ENCODE results near the gene KRT17. TPM values are rescaled to one million over a fixed set of nuclear protein-coding genes. Genes with fewer than 3 reads are reported as not detected.
"Not testable (repeated sequence)": the region's sequence is repeated elsewhere in the genome, so short reads cannot be mapped to it uniquely, and the experiment has no call there.

The KRT17 gene
- total RNA-seq, 4 donors from 2014 or later, result 1.5 TPM; not detected in 3

DNA sequence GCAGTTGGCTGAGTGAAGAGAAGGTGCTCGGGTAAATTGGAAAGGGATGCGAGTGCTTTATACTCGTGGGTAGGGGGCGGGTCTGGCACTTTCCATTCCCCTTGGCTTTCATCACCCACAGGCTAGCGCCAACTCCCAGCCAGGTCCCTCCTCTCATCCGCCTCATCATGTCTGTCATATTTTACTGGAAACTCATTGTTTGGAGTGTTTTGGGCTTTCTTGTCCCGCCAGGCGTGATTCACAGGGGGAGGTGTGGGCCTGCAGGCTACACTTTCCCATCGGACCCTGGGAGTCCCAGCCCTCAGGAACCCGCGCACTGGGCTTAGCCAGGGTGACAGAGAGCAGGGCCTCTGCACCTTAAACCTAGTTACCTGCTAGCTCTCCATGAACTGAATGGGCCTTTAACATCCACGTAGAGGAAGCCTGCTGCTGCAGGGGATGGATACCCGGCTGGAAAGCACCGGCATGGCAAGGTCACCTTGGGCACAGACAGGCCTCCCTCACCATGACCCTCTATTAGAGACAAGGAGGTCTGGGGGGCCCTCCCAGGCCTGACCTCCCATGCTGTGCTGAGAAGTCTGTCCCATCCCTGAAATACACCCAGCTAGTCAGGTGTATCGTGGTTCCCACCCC is 37.4 kb downstream of the KRT17 start, which contains the start of gene KRT14:
TSS of gene KRT14 (minus strand) at position 33 of the 633 bp plus-strand sequence. CDS start 61 bp downstream, outside the sequence.
- H3K4me1 ChIP-seq, result peaks cover 0 to 8% (median 0%) of the 10 kb centered on the region in 4 donors
- H3K4me3 ChIP-seq, result no peak within 1 kb of the TSS
- H3K9me3 ChIP-seq, result no peaks in the 10 kb centered on the region
- no peak within 1 kb of the TSS for H3K27ac ChIP-seq
- TF ChIP-seq POLR2A (IDR thresholded peaks at IDR 0.05) (no peak), CTCF (IDR thresholded peaks at IDR 0.05) (no peak), EP300 (IDR thresholded peaks at IDR 0.05) (no peak)
- DNase-seq (ENCODE audit: low spot score in 2 of 2), result no peak
- H3K27me3 ChIP-seq, result no peaks in the 10 kb centered on the region
- no peaks in the 10 kb centered on the region for H3K36me3 ChIP-seq
- WGBS, 2 donors, result 74 to 81% methylated on average over 13 to 15 of the region's 15 CpGs

GRCh38 chr17:41585301-41586056 is 38.9 kb downstream of the KRT17 start:
- no peak overlapping the region for H3K4me3 ChIP-seq
- H3K4me1 ChIP-seq, result peaks cover 0 to 8% (median 0%) of the 10 kb centered on the region in 4 donors
- H3K9me3 ChIP-seq, result no peaks in the 10 kb centered on the region
- no peaks in the 10 kb centered on the region for H3K36me3 ChIP-seq
- no peaks in the 10 kb centered on the region for H3K27me3 ChIP-seq
- 89 to 90% methylated on average over 4 to 5 of the region's 5 CpGs for WGBS, 2 donors
- TF ChIP-seq POLR2A (IDR thresholded peaks at IDR 0.05) (no peak), CTCF (IDR thresholded peaks at IDR 0.05) (no peak), EP300 (IDR thresholded peaks at IDR 0.05) (no peak)
- no peak overlapping the region for H3K27ac ChIP-seq
- DNase-seq (ENCODE audit: low spot score in 2 of 2), result no peak

GRCh38 chr17:41584331-41584927 is 39.9 kb downstream of the KRT17 start:
- H3K27me3 ChIP-seq; H3K4me3 ChIP-seq; H3K36me3 ChIP-seq; H3K4me1 ChIP-seq; H3K9me3 ChIP-seq; DNase-seq (ENCODE audit: low spot score in 2 of 2): not testable (repeated sequence)
- WGBS, 2 donors, result 51 to 87% methylated on average over 8 of the region's 8 CpGs
- H3K27ac ChIP-seq, result peak overlapping the region in 1 of 4 donors; percentile 24

GRCh38 chr17:41583137-41584127 is 40.9 kb downstream of the KRT17 start:
- Histone ChIP-seq H3K9me3 (no peaks in the 10 kb centered on the region), H3K4me3 (no peak overlapping the region), H3K4me1 (peaks cover 0 to 8% (median 0%) of the 10 kb centered on the region in 4 donors), H3K27ac (peak overlapping the region in 1 of 4 donors; percentile 24), H3K27me3 (no peaks in the 10 kb centered on the region), H3K36me3 (no peaks in the 10 kb centered on the region)
- TF ChIP-seq POLR2A (IDR thresholded peaks at IDR 0.05), result no peak
- TF ChIP-seq CTCF (IDR thresholded peaks at IDR 0.05), result no peak
- no peak for TF ChIP-seq EP300 (IDR thresholded peaks at IDR 0.05)
- DNase-seq (ENCODE audit: low spot score in 2 of 2), result no peak
- 83% methylated on average over 31 to 33 of the region's 33 CpGs for WGBS, 2 donors

DNA sequence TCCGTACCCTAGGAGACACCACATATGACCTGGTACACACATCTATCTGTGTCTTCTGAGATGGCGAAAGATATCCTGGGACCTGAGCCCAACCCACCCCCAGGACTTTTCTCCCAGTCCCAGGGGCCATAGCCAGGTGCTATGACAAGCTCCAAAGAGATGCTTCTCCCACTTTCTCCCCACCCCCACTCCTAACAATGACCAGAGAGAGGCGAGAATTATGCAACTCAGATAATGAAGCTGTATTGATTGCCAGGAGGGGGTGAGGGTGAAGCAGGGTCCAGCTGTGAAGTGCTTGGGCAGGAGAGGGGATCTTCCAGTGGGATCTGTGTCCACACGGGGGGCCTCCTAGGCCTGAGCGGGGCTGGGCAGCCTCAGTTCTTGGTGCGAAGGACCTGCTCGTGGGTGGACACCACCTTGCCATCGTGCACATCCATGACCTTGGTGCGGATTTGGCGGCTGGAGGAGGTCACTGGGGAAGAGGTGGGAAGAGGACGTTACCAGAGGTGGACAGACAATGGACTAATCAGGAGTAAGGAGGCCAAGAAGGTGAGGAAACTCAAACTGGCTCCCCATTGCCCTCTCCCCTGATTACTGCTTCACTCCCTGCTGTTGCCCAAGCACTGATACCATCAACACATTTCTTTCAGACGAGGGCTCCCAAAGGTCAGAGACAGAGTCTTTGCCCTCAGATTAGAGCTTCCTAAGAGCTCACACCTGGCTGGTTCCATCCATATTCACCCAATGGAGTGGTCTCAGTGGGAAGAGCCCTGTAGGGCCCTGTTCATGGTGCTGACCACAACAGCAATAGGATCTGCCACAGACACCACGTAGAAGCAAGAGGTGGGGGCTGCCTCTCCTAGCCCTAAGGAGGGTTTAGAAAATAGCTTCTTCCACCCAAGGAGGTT is 42.1 kb downstream of the KRT17 start:
- not testable (repeated sequence) for H3K27ac ChIP-seq; H3K27me3 ChIP-seq; H3K4me3 ChIP-seq; H3K4me1 ChIP-seq; H3K9me3 ChIP-seq; DNase-seq (ENCODE audit: low spot score in 2 of 2); H3K36me3 ChIP-seq
- WGBS, 2 donors, result 92 to 93% methylated on average over 12 to 13 of the region's 13 CpGs
